ENCODE data around the gene HOXA4.

The HOXA4 gene

GRCh38 chr7:27157702-27158431 lies 27.3 kb upstream of the HOXA4 start:
- no peak for DNase-seq

GRCh38 chr7:27156916-27157701 lies 26.6 kb upstream of the HOXA4 start:
- DNase-seq = no peak

GRCh38 chr7:27156508-27156898 lies 25.9 kb upstream of the HOXA4 start, which contains the start of gene HOXA7:
Gene HOXA7, minus strand, starts transcription at chr7:27156675. Its CDS starts 130 bp downstream, at chr7:27156545.
- DNase-seq = peak; percentile 75

- DNase-seq = peak; percentile 70
Measured at GRCh38 chr7:27155816-27156507, 25.4 kb upstream of the HOXA4 start.

- no peak for DNase-seq
Measured at GRCh38 chr7:27154901-27155815, 24.6 kb upstream of the HOXA4 start.

- no peak for DNase-seq
Measured at GRCh38 chr7:27154369-27154768, 23.8 kb upstream of the HOXA4 start.

GRCh38 chr7:27153526-27153925 lies 23.0 kb upstream of the HOXA4 start:
- DNase-seq = no peak

- no peak for DNase-seq
Measured at GRCh38 chr7:27152816-27153442, 22.4 kb upstream of the HOXA4 start.

GRCh38 chr7:27151931-27152815 lies 21.6 kb upstream of the HOXA4 start, which contains the start of gene HOXA3:
Gene HOXA3, minus strand, starts transcription at chr7:27152583. Its CDS starts 41,943 bp downstream, at chr7:27110640.
- no peak for DNase-seq

GRCh38 chr7:27151341-27151930 lies 20.9 kb upstream of the HOXA4 start:
- DNase-seq = no peak

- peak; percentile 80 for DNase-seq
Measured at GRCh38 chr7:27150568-27151340, 20.2 kb upstream of the HOXA4 start.

- DNase-seq = peak; percentile 32
Measured at GRCh38 chr7:27149842-27150567, 19.4 kb upstream of the HOXA4 start.

- no peak for DNase-seq
Measured at GRCh38 chr7:27148756-27149641, 18.4 kb upstream of the HOXA4 start.

GRCh38 chr7:27148031-27148755 lies 17.6 kb upstream of the HOXA4 start:
- DNase-seq = no peak

GRCh38 chr7:27147199-27148030 lies 16.9 kb upstream of the HOXA4 start, which contains the start of gene HOXA6:
Gene HOXA6, minus strand, starts transcription at chr7:27147774. Its CDS starts 25 bp downstream, at chr7:27147749.
- DNase-seq = no peak
